OCI-LY7 (cell line): ENCODE results near the gene GLI3. TPM values are rescaled to one million over a fixed set of nuclear protein-coding genes. Genes with fewer than 3 reads are reported as not detected.

ENCODE experiments used
- BruUV-seq: library from RNA; stranded (reverse); fragments of 400-500 nt; replicated peaks from 2 replicates; lab custom pipeline; 2021; lab: Mats Ljungman, UMichigan
- CTCF ChIA-PET: fragments of 300-600 bp; sonication (Branson Sonifier 250); formaldehyde crosslinking; loops from one replicate; lab custom pipeline; 2022; ENCODE audit warnings: antibody characterized with exemption; ENCODE audit not compliant: unreplicated experiment; lab: Charles Lee
- POLR2A ChIA-PET: fragments of 300-600 bp; sonication (Branson Sonifier 250); formaldehyde crosslinking; loops from one replicate; lab custom pipeline; 2022; ENCODE audit warnings: antibody characterized with exemption; lab: Charles Lee
- DNase-seq: peaks from one replicate; pipeline ENCODE4 v3.0.0-alpha.2; 2015; ENCODE audit warnings: low spot score
- H2AFZ ChIP-seq: fragments of 200-600 bp; sonication (generic), shearing (Covaris generic); 2 replicates; pipeline ENCODE4 v1.6.1; 2014; ENCODE audit warnings: mild to moderate bottlenecking, antibody characterized with exemption, low read length, moderate library complexity
- H3K27ac ChIP-seq: fragments of 200-600 bp; sonication (generic); 2 replicates; pipeline ENCODE4 v1.5.1; 2014; ENCODE audit warnings: mixed run types, low read depth, mild to moderate bottlenecking, moderate library complexity, low read length, inconsistent platforms; ENCODE audit not compliant: poor library complexity, severe bottlenecking
- H3K36me3 ChIP-seq: fragments of 200-600 bp; sonication (generic); 2 replicates; pipeline ENCODE4 v1.6.1; 2014; ENCODE audit warnings: mild to moderate bottlenecking, antibody characterized with exemption, low read length, moderate library complexity, mixed read lengths; ENCODE audit not compliant: insufficient read depth
- H3K4me1 ChIP-seq: fragments of 200-600 bp; sonication (generic); 2 replicates; pipeline ENCODE4 v1.5.1; 2014; ENCODE audit warnings: mild to moderate bottlenecking, low read length; ENCODE audit not compliant: insufficient read depth, poor library complexity, severe bottlenecking
- H3K4me2 ChIP-seq: fragments of 200-600 bp; sonication (generic); 2 replicates; pipeline ENCODE4 v1.6.1; 2014; ENCODE audit warnings: mild to moderate bottlenecking, low read length
- H3K4me3 ChIP-seq: fragments of 200-600 bp; sonication (generic); 2 replicates; pipeline ENCODE4 v1.5.1; 2014; ENCODE audit warnings: mild to moderate bottlenecking, low read depth, low read length; ENCODE audit not compliant: poor library complexity, severe bottlenecking
- H3K79me2 ChIP-seq: fragments of 200-600 bp; sonication (generic); 2 replicates; pipeline ENCODE4 v1.6.1; 2016; ENCODE audit warnings: low read depth, mild to moderate bottlenecking, low read length, moderate library complexity, mixed read lengths; ENCODE audit not compliant: insufficient read depth
- H3K9me2 ChIP-seq: fragments of 200-600 bp; sonication (generic); 2 replicates; pipeline ENCODE4 v1.6.1; 2016; ENCODE audit warnings: mild to moderate bottlenecking, low read length, mixed read lengths; ENCODE audit not compliant: insufficient read depth
- H3K9me3 ChIP-seq: fragments of 200-600 bp; sonication (generic); 2 replicates; pipeline ENCODE4 v1.6.1; 2014; ENCODE audit warnings: mild to moderate bottlenecking, mixed run types, low read length, mixed read lengths
- H4K20me1 ChIP-seq: fragments of 200-600 bp; sonication (generic); 2 replicates; pipeline ENCODE4 v1.6.1; 2014; ENCODE audit warnings: mild to moderate bottlenecking, antibody characterized with exemption, low read length, moderate library complexity, mixed read lengths; ENCODE audit not compliant: insufficient read depth
- EZH2phosphoT487 ChIP-seq: fragments of 200-600 bp; sonication (generic); IDR thresholded peaks from 2 replicates; pipeline ENCODE4 v1.6.1; 2018; ENCODE audit warnings: low read depth, borderline replicate concordance, mild to moderate bottlenecking, mixed run types, antibody characterized with exemption, low read length, moderate library complexity, mixed read lengths
- intact Hi-C: fragments of 100-400 bp; cut with micrococcal nuclease; formaldehyde crosslinking; loops from one replicate; pipeline ENCODE4 v1.10.0; 2022; ENCODE audit not compliant: unreplicated experiment
- total RNA-seq, 2 experiments: library from RNA; depleted of rRNA in 1 of 2; stranded (reverse); fragments of >200 nt in 1 of 2; shearing (Covaris generic) in 1 of 2; gene quantifications; 2 replicates each; pipeline ENCODE4 v1.2.3, GENCODE V29; 2014 to 2022
- TF ChIP-seq, protein P1 (sequence below): fragments of 200-600 bp; sonication (generic); conservative IDR thresholded peaks from 2 replicates; pipeline ENCODE4 v1.5.1; 2014; ENCODE audit warnings: mild to moderate bottlenecking, antibody characterized with exemption, low read length, moderate library complexity, mixed read lengths

The GLI3 gene
- total RNA-seq, 2 experiments from 2014 or later = not detected

DNA sequence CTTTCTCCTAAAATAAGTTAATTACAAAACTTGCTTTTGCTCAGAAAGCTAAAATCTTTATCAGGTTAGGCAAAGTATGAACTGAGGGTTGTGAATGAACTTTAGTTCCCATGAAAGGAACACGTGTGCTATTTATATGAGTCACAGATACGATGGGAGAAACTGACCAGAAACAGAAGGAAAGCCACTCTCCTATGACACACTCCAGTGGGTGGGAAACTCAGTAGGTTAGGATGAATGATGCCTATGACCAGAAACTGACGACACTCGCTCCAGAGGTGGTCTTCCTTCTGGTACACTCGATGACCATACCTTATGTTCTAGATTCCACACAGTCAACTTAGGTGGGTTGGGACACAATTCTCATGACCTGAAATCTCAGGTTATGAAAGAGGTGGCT lies 318.4 kb downstream of the GLI3 start:
- ChIA-PET POLR2A (no interaction called here), CTCF (no interaction called here)
- BruUV-seq = no TSS peak
- intact Hi-C loops = no loop called here
- Histone ChIP-seq H3K9me2 (no peaks in the 10 kb centered on the region), H3K79me2 (no peaks in the 10 kb centered on the region), H3K4me2 (no peak overlapping the region), H4K20me1 (no peaks in the 10 kb centered on the region), H3K4me3 (no peak overlapping the region), H3K9me3 (no peaks in the 10 kb centered on the region), H2AFZ (no peak overlapping the region), H3K36me3 (no peaks in the 10 kb centered on the region), H3K27ac (no peak overlapping the region), H3K4me1 (no peaks in the 10 kb centered on the region)
- TF ChIP-seq EZH2phosphoT487 = no peak
- TF ChIP-seq, protein P1, sequence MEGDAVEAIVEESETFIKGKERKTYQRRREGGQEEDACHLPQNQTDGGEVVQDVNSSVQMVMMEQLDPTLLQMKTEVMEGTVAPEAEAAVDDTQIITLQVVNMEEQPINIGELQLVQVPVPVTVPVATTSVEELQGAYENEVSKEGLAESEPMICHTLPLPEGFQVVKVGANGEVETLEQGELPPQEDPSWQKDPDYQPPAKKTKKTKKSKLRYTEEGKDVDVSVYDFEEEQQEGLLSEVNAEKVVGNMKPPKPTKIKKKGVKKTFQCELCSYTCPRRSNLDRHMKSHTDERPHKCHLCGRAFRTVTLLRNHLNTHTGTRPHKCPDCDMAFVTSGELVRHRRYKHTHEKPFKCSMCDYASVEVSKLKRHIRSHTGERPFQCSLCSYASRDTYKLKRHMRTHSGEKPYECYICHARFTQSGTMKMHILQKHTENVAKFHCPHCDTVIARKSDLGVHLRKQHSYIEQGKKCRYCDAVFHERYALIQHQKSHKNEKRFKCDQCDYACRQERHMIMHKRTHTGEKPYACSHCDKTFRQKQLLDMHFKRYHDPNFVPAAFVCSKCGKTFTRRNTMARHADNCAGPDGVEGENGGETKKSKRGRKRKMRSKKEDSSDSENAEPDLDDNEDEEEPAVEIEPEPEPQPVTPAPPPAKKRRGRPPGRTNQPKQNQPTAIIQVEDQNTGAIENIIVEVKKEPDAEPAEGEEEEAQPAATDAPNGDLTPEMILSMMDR = no peak
- no peak for DNase-seq

DNA sequence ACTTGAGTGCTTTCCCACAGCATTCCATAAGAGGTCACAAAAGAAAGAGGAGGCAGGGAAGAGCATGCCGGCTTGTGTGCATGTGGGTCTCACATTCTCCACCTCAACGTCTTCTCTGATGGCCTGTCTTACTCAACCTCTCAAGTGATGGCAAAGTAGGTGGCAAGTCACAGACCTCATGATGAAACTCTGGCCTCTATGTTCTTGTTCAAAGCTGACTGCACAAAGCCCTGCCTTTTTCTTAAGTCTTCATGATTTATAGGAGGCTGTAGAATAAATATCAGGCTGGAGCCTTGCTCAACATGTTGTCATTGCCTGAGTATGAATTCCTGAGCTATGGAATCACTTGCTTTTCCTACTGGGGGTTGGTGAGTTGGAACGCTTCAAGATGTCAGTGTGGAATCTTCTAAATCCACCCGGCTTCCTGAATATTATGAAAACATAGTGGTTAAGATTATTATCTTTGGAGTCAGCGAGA lies 320.5 kb downstream of the GLI3 start:
- intact Hi-C loops = no loop called here
- POLR2A ChIA-PET = interaction anchor here (0.6 kb wide), 1 partner anchor 35 kb away, joined by 3 read pairs; no protein-coding TSS in a partner anchor
- BruUV-seq = no TSS peak

DNA sequence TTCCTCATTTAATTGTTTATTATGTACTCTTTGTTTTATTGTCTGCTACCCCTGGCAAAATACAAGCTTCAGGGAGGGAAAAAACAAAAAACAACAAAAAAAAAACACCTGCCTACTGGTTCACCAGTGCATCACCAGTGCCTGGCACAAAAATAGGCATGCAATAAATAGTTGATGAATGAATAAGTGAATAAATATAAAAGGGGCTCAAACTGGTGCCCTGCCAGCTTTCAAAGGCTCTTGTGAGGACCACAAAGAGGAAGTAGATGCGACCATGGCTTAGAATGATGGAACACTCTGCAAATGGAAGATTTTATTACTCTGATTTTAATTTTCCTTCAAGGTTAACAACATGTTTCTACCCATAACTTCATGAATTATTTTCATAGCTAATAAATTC lies 321.1 kb downstream of the GLI3 start:
- intact Hi-C loops = no loop called here
- H3K9me2 ChIP-seq = no peaks in the 10 kb centered on the region
- H4K20me1 ChIP-seq = no peaks in the 10 kb centered on the region
- no peak for DNase-seq
- no peaks in the 10 kb centered on the region for H3K79me2 ChIP-seq
- TF ChIP-seq, protein P1 = no peak
- no peak for TF ChIP-seq EZH2phosphoT487
- no peak overlapping the region for H3K4me2 ChIP-seq
- no peaks in the 10 kb centered on the region for H3K36me3 ChIP-seq
- ChIA-PET POLR2A (interaction anchor here (0.6 kb wide), 1 partner anchor 36 kb away, joined by 3 read pairs; no protein-coding TSS in a partner anchor), CTCF (no interaction called here)
- H2AFZ ChIP-seq = no peak overlapping the region
- no peak overlapping the region for H3K4me3 ChIP-seq
- H3K4me1 ChIP-seq = no peaks in the 10 kb centered on the region
- H3K27ac ChIP-seq = no peak overlapping the region
- no peaks in the 10 kb centered on the region for H3K9me3 ChIP-seq
- no TSS peak for BruUV-seq

More for the DNA sequence above, 320.5 kb downstream of the GLI3 start:
- H3K79me2 ChIP-seq = no peaks in the 10 kb centered on the region
- H3K36me3 ChIP-seq = no peaks in the 10 kb centered on the region
- H4K20me1 ChIP-seq = no peaks in the 10 kb centered on the region
- CTCF ChIA-PET = no interaction called here
- H3K9me2 ChIP-seq = no peaks in the 10 kb centered on the region
- TF ChIP-seq, protein P1 = no peak
- TF ChIP-seq EZH2phosphoT487 = no peak
- H3K4me2 ChIP-seq = no peak overlapping the region
- H3K4me1 ChIP-seq = no peaks in the 10 kb centered on the region
- no peak overlapping the region for H3K4me3 ChIP-seq
- DNase-seq = no peak
- H3K27ac ChIP-seq = no peak overlapping the region
- H2AFZ ChIP-seq = no peak overlapping the region
- H3K9me3 ChIP-seq = no peaks in the 10 kb centered on the region
